Caco-2 (cell line): ENCODE data around the gene PTPRN2. TPM values are rescaled to one million over a fixed set of nuclear protein-coding genes. Genes with fewer than 3 reads are reported as not detected.

Experiments used
- BruUV-seq: library from RNA; stranded (reverse); fragments of 400-500 nt; replicated peaks from 2 replicates; lab custom pipeline; 2021; lab: Mats Ljungman, UMichigan
- CTCF ChIA-PET: fragments of 300-600 bp; sonication (Branson Sonifier 250); formaldehyde crosslinking; loops from one replicate; lab custom pipeline; 2022; ENCODE audit warnings: antibody characterized with exemption; lab: Charles Lee
- POLR2A ChIA-PET: fragments of 300-600 bp; sonication (Branson Sonifier 250); formaldehyde crosslinking; loops from one replicate; lab custom pipeline; 2022; ENCODE audit warnings: antibody characterized with exemption; lab: Charles Lee
- DNase-seq, 2 experiments: peaks; one replicate each; pipeline versions ENCODE4 v3.0.0 to v3.0.0-alpha.2; 2020 to 2022
- H3K27me3 ChIP-seq: replicated peaks from 2 replicates; pipeline ENCODE4 v1.6.0; 2011; ENCODE audit warnings: low read length; ENCODE audit not compliant: control insufficient read depth, insufficient read depth
- H3K36me3 ChIP-seq: 2 replicates; pipeline ENCODE4 v1.5.1; 2011; ENCODE audit warnings: low read length; ENCODE audit not compliant: control insufficient read depth, insufficient read depth
- H3K4me1 ChIP-seq: fragments of 250-450 bp; sonication (Bioruptor Pico); 2 replicates; pipeline ENCODE4 v1.5.1; 2020; ENCODE audit warnings: mild to moderate bottlenecking
- H3K4me3 ChIP-seq: 2 replicates; pipeline ENCODE4 v1.5.1; 2011; ENCODE audit warnings: low read depth, mild to moderate bottlenecking, control low read depth, low read length
- H3K9me3 ChIP-seq: fragments of 250-450 bp; sonication (Bioruptor Pico); 2 replicates; pipeline ENCODE4 v1.5.1; 2020; ENCODE audit warnings: mild to moderate bottlenecking, moderate library complexity
- H3K27ac Mint-ChIP-seq: one replicate; pipeline ENCODE4 v1.8.0; 2022; ENCODE audit warnings: mixed read lengths; ENCODE audit not compliant: unreplicated experiment
- H3K27me3 Mint-ChIP-seq: one replicate; pipeline ENCODE4 v1.8.0; 2022; ENCODE audit warnings: mixed read lengths; ENCODE audit not compliant: insufficient read depth, unreplicated experiment
- H3K36me3 Mint-ChIP-seq: one replicate; pipeline ENCODE4 v1.8.0; 2022; ENCODE audit warnings: mild to moderate bottlenecking, mixed read lengths; ENCODE audit not compliant: insufficient read depth, unreplicated experiment
- H3K4me1 Mint-ChIP-seq: one replicate; pipeline ENCODE4 v1.8.0; 2022; ENCODE audit warnings: low read depth, mixed read lengths; ENCODE audit not compliant: unreplicated experiment
- H3K4me3 Mint-ChIP-seq: one replicate; pipeline ENCODE4 v1.8.0; 2022; ENCODE audit warnings: mild to moderate bottlenecking, moderate library complexity, mixed read lengths; ENCODE audit not compliant: unreplicated experiment
- H3K9me3 Mint-ChIP-seq: one replicate; pipeline ENCODE4 v1.8.0; 2022; ENCODE audit warnings: mixed read lengths; ENCODE audit not compliant: unreplicated experiment
- intact Hi-C: fragments of 100-400 bp; cut with micrococcal nuclease; formaldehyde crosslinking; loops from one replicate; pipeline ENCODE4 v1.10.0; 2022; ENCODE audit not compliant: unreplicated experiment
- total RNA-seq: library from RNA; stranded (reverse); gene quantifications from 2 replicates; pipeline ENCODE4 v1.2.3, GENCODE V29; 2022
- TF ChIP-seq, protein P1 (sequence below), 2 experiments: fragments of 200-600 bp in 1 of 2; IDR thresholded peaks; 1 replicate in 1 of 2; 2 replicates in 1 of 2; pipeline versions ENCODE4 v1.5.1 to v1.8.0; 2011 to 2022; ENCODE audit warnings: antibody characterized with exemption in 1 of 2, control low read depth in 1 of 2, inconsistent platforms in 1 of 2, low read depth in 1 of 2, low read length in 1 of 2, mild to moderate bottlenecking in 1 of 2, moderate library complexity in 1 of 2; ENCODE audit not compliant: insufficient read depth in 1 of 2, severe bottlenecking in 1 of 2, unreplicated experiment in 1 of 2

Gene PTPRN2
- total RNA-seq, 1 experiment from 2014 or later, result 1.4 TPM

DNA sequence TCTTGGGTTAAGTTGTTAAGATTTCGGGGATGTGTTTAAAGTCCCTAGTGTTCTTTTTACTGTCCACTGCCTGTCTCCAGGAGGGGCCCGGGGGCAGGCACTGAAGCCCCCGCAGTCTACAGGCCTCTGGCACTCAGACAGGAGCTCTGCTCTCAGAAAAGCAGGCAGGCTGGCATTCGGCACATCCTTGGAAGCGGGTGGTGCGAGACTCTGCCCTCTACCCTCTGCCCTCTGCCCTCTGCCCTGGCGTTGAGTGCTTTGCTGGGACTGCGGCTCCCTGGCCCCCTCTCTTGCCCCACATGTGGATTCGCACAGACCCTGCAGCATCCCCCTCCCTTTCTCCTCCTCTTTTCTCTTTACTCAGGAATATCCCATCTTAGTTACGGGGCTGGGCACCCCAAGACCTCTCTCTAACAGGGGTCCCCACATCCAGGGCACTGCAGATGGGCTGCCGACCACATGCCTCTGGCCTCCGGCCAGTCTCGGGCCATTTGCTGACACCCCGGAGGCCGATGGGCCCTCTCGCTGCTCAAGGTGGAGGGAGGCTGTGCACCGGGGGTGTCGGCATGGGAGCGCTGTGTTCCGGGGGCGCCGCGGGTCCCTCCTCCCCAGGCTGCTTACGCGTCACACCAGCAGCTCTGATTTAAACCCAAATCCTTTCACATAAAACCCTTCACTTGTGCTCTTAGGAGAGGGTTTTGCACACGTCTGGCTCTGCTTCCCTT lies 770.9 kb downstream of the PTPRN2 start:
- no peak for DNase-seq
- intact Hi-C loops, result no loop called here
- H3K27me3 Mint-ChIP-seq, result no peaks in the 10 kb centered on the region
- no TSS peak for BruUV-seq
- Histone ChIP-seq H3K27me3 (no peaks in the 10 kb centered on the region), H3K4me1 (no peaks in the 10 kb centered on the region), H3K9me3 (peaks cover 12% of the 10 kb centered on the region; the same call in 1 of the 2 replicates), H3K36me3 (no peaks in the 10 kb centered on the region), H3K4me3 (no peak overlapping the region)
- CTCF ChIA-PET, result no interaction called here
- H3K36me3 Mint-ChIP-seq, result no peaks in the 10 kb centered on the region
- H3K9me3 Mint-ChIP-seq, result peaks cover 13% of the 10 kb centered on the region
- TF ChIP-seq, protein P1, sequence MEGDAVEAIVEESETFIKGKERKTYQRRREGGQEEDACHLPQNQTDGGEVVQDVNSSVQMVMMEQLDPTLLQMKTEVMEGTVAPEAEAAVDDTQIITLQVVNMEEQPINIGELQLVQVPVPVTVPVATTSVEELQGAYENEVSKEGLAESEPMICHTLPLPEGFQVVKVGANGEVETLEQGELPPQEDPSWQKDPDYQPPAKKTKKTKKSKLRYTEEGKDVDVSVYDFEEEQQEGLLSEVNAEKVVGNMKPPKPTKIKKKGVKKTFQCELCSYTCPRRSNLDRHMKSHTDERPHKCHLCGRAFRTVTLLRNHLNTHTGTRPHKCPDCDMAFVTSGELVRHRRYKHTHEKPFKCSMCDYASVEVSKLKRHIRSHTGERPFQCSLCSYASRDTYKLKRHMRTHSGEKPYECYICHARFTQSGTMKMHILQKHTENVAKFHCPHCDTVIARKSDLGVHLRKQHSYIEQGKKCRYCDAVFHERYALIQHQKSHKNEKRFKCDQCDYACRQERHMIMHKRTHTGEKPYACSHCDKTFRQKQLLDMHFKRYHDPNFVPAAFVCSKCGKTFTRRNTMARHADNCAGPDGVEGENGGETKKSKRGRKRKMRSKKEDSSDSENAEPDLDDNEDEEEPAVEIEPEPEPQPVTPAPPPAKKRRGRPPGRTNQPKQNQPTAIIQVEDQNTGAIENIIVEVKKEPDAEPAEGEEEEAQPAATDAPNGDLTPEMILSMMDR (IDR thresholded peaks at IDR 0.05; ENCODE audit: insufficient read depth in 1 of 2, low read depth in 1 of 2, low read length in 1 of 2, severe bottlenecking in 1 of 2, unreplicated experiment in 1 of 2), result no peak
- no peak overlapping the region for H3K27ac Mint-ChIP-seq
- POLR2A ChIA-PET, result no interaction called here
- no peak overlapping the region for H3K4me3 Mint-ChIP-seq
- H3K4me1 Mint-ChIP-seq, result no peaks in the 10 kb centered on the region

DNA sequence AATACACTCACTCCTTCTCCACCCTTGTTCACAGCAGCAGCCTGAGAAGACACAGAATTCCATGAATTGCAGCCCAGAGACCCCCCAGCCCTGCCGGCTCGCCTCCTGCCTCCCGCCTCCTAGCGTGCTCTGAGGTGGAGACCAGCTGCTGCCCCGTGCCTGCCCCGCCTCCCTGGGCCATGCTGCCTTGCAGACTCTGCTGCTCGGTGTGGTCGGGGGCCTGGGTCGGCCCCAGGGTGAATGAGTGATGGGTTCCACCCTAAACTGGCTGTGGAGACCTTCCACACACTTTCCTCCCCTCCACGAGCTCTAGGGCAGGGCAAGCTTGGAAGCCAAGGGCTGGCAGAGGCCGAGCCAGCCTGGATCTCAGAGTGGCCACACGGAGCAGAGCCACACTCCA lies 771.5 kb downstream of the PTPRN2 start:
- DNase-seq, result no peak
- H3K4me1 Mint-ChIP-seq, result no peaks in the 10 kb centered on the region
- Histone ChIP-seq H3K4me3 (no peak overlapping the region), H3K9me3 (peaks cover 12% of the 10 kb centered on the region; the same call in 1 of the 2 replicates), H3K4me1 (no peaks in the 10 kb centered on the region), H3K27me3 (no peaks in the 10 kb centered on the region), H3K36me3 (no peaks in the 10 kb centered on the region)
- BruUV-seq, result no TSS peak
- ChIA-PET CTCF (no interaction called here), POLR2A (no interaction called here)
- H3K36me3 Mint-ChIP-seq, result no peaks in the 10 kb centered on the region
- TF ChIP-seq, protein P1 (IDR thresholded peaks at IDR 0.05; ENCODE audit: insufficient read depth in 1 of 2, low read depth in 1 of 2, low read length in 1 of 2, severe bottlenecking in 1 of 2, unreplicated experiment in 1 of 2), result no peak
- intact Hi-C loops, result no loop called here
- no peak overlapping the region for H3K27ac Mint-ChIP-seq
- H3K27me3 Mint-ChIP-seq, result no peaks in the 10 kb centered on the region
- peaks cover 13% of the 10 kb centered on the region for H3K9me3 Mint-ChIP-seq
- H3K4me3 Mint-ChIP-seq, result no peak overlapping the region

DNA sequence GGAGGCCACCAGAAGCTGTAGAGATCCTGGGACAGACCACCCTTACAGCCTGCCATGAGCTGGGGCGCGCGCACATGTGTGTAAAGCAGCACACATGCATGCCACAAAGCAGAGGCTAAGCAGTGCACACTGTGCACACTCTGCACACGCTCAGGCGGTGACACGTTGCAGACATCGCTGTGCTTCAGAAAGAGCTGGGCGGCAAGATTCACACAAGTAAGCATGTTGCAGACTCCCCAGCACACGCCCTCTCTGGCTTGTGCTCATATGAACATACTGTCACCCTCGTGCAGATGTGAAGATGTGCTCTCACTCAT lies 772.0 kb downstream of the PTPRN2 start:
- Mint-ChIP-seq H3K4me3 (no peak overlapping the region), H3K36me3 (no peaks in the 10 kb centered on the region), H3K9me3 (peaks cover 13% of the 10 kb centered on the region), H3K27me3 (no peaks in the 10 kb centered on the region), H3K27ac (no peak overlapping the region), H3K4me1 (no peaks in the 10 kb centered on the region)
- intact Hi-C loops, result no loop called here
- H3K4me3 ChIP-seq, result no peak overlapping the region
- no peaks in the 10 kb centered on the region for H3K27me3 ChIP-seq
- CTCF ChIA-PET, result no interaction called here
- no peak for DNase-seq
- H3K36me3 ChIP-seq, result no peaks in the 10 kb centered on the region
- H3K4me1 ChIP-seq, result no peaks in the 10 kb centered on the region
- TF ChIP-seq, protein P1 (IDR thresholded peaks at IDR 0.05; ENCODE audit: insufficient read depth in 1 of 2, low read depth in 1 of 2, low read length in 1 of 2, severe bottlenecking in 1 of 2, unreplicated experiment in 1 of 2), result no peak
- no TSS peak for BruUV-seq
- peaks cover 12% of the 10 kb centered on the region; the same call in 1 of the 2 replicates for H3K9me3 ChIP-seq
- POLR2A ChIA-PET, result no interaction called here
